GM19035 (cell line): ENCODE results near the gene ATP6AP1.
A peak's percentile ranks its signal among the peaks of the same experiment; 100 is the strongest.

Source experiments
- ATAC-seq: cut with Tn5 transposase; IDR thresholded peaks from one replicate; pipeline ENCODE4 v1.9.1; 2021; ENCODE audit not compliant: unreplicated experiment

ATP6AP1 gene

DNA sequence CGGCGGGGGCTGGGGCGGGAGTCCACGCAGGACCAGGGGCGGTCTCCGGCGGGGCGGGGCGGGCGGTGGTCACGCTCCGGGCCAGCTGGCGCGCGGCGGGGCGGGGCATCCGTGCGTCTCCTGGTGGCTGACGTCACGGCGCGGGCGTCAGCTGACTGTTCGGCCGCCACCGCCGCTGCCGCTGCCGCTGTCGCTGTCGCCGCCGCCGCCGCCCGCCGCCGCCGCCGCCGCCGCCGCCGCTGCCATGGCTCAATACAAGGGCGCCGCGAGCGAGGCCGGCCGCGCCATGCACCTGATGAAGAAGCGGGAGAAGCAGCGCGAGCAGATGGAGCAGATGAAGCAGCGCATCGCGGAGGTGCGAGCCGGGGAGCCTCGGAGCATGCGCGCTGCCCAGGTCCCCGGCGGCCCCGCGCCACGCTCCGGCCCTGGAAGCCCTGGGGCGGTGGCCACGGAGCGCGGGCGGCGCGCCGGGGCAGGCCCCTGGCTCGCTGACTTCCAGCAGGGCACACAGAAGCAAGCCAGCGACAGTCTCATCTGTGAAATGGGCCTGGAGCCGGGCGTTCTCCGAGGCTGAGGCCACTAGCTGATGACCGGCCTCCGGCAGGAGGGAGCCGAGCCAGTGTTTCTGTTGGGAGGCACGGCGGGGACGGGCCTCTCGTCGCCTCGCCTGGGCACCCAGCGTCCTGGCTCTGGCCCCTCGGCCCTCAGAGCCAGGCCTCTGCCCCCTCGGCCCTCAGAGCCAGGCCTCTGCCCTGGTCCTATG lies 15.7 kb downstream of the ATP6AP1 start, which contains the start of gene FAM50A:
TSS of gene FAM50A (plus strand) at position 150 of the 763 bp plus-strand sequence. CDS start at position 245, 95 bp downstream.
- ATAC-seq = peak; percentile 84

DNA sequence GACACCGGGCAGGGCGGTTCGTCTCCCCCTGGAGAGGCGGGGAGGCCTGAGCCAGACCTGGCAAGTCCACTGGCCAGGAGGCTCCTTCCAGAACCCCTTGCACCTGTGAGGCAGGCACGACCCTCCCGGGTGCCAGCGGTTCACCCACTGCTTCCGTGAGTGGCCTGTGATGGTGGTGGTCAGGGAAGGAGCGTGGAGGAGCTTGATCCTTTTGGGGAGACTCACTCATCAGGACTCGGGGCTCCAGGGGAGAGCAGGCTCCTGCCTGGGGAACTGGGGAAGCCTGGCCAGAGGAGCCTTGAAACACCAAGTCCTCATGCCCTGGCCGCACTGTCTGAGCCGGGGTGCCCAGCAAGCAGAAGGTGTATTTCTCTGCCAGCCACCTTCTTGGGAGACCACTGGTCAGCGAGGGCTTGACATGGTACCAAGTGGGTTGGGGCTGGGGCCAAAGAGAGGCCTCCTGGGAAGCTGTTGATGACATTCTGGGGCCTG lies 16.3 kb downstream of the ATP6AP1 start:
- ATAC-seq = no peak

DNA sequence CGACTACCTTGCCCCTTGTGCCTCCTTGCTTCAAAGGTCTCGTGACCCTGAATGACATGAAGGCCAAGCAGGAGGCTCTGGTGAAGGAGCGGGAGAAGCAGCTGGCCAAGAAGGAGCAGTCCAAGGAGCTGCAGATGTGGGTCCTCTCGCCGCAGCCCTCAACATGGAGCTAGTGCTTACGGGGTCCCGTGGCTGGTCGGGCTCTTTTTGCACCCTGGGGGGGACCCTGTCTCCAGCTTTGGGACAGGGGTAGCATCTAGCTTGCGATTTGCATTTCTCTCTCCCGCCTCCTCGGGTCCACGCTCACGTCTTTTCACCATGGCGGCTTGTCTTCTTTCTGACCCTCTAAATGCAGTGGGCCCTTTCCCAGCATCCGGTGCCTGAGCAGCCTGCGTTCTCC lies 17.3 kb downstream of the ATP6AP1 start:
- no peak for ATAC-seq

DNA sequence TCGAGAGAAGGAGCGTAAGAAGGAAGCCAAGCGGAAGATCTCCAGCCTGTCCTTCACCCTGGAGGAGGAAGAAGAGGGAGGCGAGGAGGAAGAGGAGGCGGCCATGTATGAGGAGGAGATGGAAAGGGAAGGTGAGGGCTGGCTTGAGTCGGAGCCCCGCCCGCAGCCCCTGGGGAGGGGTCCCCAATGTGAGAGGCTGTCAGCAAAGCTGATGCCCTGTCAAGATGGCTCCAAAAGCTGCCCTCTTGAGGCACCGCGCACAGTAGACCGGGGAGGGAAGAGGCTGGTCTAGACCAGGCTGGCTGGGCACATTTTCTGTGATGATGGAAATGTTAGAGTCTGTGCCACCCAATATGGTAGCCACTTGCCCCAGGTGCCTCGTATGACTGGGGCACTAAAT lies 18.0 kb downstream of the ATP6AP1 start:
- ATAC-seq = no peak

DNA sequence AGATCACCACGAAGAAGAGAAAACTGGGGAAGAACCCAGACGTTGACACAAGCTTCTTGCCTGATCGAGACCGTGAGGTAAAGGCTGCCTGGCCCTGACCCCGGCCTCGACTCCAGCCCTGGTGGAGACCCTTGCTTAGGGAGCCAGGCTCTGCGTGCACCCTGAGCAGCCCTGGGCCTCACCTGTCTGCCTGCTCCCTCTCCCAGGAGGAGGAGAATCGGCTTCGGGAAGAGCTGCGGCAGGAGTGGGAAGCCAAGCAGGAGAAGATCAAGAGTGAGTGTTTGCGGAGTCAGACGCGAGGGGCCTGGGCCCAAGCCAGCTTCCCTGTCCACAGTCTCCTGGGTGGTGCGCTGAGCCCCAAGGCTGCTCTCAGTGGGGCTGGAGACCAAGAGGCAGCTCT lies 20.0 kb downstream of the ATP6AP1 start:
- ATAC-seq = no peak

DNA sequence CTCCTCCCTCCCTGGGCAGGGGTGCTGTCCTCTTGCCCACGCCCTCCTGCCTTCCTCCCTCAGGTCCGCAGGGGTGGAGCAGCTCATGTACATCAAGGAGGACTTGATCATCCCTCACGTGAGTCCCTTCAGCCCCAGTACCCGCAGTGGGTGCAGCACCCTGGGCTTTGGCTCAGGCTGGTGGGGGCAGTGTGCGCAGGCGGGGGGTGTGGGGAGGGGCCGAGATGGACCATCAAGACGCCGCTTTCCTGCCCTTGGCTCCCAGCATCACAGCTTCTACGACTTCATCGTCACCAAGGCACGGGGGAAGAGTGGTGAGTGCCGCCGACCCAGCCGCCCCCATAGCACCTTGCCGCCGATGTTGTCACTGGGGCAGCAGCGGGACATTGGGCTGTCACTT lies 21.1 kb downstream of the ATP6AP1 start:
- no peak for ATAC-seq

DNA sequence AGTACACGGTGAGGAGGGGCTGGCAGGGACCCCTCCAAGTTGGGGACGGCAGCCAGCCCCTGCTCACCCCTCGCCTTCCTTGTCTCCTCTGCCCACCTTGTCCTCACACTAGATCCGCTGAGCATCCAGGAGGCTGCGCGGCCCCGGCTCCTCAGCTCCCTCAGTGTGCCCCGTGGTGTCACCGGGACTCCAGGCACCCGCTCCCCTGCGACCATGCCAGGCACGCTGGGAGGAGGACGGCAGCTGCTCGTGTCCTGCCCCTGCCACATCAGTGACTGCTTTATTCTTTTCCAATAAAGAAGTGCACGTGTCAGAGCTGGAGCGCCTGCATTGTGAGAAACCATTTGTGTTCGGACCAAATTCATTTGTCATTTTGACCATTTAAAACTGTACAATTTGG lies 21.8 kb downstream of the ATP6AP1 start:
- ATAC-seq = no peak

DNA sequence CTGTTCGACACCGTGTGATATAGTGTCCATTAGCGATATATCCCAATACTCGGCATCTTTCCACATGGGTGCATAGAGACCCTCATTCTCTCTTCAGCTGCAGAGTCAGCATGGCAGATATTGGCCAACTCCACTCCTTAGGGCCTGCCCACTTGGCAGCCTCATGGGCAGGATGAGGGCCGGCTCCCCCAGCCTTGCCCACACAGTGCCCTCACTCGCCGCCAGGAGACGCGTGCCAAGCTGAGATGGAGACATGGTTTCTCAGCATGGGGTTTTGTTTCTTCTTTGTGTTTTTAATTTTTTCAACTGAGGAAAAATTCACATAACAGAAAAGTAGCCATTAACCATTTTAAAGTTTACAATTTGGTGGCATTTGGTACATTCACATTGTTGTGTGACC lies 24.3 kb downstream of the ATP6AP1 start:
- no peak for ATAC-seq

DNA sequence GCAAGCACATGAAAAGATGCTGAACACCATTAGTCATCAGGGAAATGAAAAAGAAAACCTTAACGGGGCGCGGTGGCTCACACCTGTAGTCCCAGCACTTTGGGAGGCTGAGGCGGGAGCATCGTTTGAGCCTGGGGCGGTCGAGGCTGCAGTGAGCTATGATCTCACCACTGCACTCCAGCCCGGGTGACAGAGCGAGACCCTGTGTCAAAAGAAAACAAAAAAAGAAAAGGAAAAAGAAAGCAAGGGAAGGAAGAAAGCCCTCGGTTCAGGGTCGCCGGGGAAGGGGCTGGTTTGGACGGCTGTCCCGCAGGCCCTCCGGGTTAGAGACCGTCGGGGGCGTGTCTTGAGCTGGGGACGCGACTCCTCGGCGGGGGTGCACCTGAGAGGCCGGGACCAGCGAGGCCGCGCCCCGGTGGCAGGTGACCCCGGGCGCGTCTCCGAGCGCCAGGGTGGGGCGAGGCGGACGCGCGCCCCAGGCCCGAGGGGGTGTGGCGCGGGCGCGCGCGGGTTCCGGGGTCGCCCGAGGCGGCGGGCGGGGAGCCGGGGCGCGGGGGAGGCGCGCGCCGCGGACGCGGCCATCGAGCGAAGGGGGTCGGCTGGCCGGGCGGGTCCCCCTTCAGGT lies 29.1 kb downstream of the ATP6AP1 start:
- peak; percentile 57 for ATAC-seq

DNA sequence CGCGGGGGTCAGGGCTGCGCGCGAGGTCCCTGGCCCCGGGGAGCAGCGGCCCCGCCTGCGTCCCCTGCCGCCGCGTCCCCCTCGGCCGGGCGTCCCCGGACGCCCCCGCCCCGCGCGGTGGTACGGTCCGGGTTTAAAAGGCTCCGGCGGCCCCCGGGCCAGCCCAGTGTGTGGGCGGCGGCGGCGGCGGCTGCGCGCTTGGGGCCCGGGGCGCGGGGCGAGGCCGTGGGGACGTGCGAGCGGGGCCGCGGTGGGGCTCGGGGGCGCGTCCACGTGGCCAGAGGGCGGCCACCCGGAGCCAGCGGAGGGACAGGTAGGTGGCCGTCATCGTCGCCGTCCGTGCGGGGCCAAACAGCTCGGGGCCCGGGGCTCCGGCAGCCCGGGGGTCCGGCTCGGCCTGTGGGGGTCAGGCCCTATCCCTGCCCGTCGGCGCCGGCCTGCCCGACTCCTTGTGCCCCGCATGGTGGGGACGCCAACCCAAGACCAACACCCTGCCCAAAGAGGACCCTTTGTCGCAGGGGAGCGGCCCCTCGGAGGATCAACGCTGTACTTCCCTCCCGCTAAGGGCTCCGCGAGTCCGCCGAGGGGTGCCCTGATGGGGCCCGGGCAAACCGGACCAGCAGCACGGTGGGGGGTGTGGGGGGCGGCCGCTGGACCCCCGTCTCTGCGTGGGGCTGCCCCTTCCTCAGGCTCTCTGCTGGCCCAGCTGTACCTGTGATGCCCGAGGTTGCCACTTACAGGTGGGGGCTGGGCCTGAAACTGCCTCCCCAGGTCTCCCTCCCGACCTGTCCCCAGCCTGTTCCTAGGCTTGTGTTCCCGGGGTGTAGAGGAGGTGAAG lies 29.9 kb downstream of the ATP6AP1 start, which contains the start of gene PLXNA3:
TSS of gene PLXNA3 (plus strand) at position 166 of the 838 bp plus-strand sequence. CDS start 1,903 bp downstream, outside the sequence.
- ATAC-seq = peak; percentile 60

DNA sequence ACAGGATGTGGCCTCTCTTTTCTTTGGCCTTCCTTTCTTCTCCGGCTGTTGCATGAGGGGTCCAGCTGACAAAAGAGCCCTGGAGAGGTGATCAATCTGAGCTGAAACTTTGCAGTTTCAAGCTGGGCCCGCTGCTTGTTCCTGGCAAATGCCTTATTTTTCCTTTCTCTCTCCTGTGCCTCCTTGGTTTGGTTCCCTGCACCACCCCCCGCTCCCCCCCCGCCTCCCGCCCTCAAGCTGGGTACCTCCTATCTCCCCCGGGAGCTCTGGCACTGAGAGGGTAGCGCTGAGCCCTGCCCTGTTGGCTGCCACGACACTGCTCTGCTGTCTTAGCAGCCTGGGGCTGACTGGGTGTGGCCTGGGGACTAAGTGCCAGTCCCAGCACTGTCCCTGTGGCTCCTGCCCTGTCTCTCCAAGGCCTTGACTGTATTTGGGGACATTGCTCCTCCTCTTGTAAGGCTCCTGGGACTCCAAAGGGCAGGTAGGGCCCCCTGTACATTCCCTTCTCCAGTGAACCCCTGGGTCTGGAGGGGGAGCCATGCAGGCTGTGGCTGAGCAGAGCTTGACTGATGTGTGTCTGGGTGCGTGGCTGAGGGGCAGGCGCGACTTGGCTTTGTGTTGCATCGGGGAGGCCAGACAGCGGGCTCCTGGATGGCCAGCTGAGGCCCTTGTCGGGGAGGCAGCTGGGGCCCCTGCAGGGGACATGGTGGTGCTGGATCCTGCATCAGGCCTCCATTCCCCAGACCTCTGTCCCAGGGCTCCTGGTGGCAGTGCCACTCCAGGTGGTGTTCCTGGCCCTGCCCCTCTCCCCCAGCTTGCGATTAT lies 30.7 kb downstream of the ATP6AP1 start:
- ATAC-seq = no peak

DNA sequence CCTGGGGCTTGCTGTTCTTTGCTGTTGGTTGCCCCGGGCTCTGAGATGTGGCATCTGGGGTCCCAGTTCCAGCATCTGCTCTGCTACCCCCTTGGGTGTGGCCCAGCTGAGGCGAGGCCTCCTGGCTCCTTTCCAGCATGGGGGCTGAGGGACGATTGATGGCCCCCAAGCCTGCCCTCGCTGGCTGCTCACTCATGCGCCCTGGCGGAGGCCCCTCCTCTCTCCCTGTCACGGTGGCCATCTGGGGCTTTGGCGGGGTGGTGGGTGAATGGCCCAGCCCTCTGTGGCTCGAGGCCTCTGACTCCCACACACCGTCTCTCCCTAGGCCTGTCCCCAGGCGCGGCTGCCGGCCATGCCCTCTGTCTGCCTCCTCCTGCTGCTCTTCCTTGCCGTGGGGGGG lies 31.4 kb downstream of the ATP6AP1 start:
- no peak for ATAC-seq

DNA sequence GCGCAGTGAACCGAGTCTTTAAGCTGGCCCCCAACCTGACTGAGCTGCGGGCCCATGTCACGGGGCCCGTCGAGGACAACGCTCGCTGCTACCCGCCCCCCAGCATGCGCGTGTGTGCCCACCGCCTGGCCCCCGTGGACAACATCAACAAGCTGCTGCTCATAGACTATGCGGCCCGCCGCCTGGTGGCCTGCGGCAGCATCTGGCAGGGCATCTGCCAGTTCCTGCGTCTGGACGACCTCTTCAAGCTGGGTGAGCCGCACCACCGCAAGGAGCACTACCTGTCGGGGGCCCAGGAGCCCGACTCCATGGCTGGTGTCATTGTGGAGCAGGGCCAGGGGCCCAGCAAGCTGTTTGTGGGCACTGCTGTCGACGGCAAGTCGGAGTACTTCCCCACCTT lies 31.8 kb downstream of the ATP6AP1 start:
- no peak for ATAC-seq

DNA sequence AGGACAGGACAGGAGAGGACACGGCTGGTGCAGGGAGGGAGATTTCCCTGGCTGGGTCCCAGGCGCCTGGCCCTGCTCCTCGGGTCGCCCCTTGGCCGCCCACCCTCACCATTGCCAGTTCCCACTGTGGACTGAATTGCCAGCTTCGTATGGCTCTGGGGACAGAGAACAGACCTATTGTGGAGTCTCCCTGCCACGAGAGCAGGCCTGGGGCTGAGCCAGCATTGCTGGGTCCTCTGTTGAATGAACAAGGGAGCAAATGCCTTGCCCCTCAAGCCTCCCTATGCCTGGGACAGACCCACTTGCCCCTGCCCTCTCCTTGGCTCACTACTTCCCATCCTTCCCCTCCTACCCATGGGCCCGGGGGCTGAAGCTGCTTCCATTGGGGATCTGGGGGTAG lies 33.9 kb downstream of the ATP6AP1 start:
- no peak for ATAC-seq

DNA sequence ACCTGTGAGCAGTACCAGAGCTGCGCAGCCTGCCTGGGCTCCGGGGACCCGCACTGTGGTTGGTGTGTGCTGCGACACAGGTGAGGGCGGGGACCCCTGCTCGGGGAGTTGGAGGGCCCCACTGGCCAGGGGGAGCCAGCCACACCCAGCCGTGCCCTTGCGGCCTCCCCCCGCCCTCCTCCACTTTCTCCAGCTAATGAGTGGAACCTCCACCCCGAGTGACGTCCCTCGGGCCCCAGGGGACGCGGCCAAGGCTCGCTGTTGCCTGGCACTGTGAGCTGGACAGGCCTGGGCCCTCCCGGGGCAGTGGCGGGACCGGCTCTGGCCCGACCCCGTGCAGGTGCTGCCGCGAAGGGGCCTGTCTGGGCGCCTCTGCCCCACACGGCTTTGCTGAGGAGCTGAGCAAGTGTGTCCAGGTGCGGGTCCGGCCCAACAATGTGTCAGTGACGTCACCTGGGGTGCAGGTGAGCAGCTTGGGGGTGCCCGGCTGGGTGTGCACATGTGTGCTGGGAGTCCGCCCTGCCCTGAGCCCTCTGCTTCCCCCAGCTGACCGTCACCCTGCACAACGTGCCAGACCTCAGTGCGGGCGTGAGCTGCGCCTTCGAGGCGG lies 35.2 kb downstream of the ATP6AP1 start:
- no peak for ATAC-seq

DNA sequence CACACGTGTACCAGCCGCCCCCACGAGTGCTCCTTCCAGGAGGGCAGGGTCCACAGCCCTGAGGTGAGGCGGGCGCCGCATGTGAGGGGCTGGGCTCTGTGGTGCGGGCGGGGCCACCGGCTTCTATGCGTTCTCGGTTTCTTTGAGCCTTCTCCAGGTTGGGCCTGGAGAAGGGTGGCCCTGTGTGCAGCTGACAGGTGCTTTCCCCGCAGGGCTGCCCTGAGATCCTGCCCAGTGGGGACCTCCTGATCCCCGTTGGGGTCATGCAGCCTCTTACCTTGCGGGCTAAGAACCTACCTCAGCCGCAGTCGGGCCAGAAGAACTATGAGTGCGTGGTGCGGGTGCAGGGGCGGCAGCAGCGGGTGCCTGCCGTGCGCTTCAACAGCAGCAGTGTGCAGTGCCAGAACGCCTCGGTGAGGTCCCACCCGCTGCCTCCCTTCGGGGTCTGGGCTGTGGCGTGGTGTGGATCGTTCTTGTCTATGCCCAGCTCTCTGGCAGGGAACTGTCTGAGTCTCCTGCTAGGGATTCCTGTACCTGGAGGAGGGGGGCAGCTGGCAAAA lies 36.4 kb downstream of the ATP6AP1 start:
- no peak for ATAC-seq

DNA sequence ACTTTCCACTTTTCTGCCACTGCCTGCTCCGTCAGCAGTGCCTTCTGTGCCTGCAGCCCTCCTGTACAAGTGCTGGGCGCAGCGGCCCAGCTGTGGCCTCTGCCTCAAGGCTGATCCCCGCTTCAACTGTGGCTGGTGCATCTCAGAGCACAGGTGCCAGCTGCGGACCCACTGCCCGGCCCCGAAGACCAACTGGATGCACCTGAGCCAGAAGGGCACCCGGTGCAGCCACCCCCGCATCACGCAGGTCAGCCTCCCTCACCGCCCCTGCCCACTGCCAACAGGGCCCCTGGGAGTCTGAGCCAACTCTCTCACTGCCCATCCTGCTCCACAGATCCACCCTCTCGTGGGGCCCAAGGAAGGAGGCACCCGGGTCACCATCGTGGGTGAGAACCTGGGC lies 37.1 kb downstream of the ATP6AP1 start:
- ATAC-seq = no peak

DNA sequence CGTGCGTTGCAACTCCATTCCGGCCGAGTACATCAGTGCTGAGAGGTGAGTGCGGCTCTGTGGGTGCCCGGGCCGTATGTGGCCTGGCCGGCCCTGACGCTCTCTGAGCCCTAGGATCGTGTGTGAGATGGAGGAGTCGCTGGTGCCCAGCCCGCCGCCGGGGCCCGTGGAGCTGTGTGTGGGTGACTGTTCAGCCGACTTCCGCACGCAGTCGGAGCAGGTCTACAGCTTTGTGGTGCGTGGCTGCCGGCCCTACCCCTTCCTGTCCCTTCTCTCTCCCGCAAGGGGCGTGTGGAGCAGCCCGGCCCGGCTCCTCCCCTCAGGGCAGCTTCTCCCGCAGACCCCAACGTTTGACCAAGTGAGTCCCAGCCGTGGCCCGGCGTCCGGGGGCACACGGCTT lies 37.6 kb downstream of the ATP6AP1 start:
- ATAC-seq = no peak

DNA sequence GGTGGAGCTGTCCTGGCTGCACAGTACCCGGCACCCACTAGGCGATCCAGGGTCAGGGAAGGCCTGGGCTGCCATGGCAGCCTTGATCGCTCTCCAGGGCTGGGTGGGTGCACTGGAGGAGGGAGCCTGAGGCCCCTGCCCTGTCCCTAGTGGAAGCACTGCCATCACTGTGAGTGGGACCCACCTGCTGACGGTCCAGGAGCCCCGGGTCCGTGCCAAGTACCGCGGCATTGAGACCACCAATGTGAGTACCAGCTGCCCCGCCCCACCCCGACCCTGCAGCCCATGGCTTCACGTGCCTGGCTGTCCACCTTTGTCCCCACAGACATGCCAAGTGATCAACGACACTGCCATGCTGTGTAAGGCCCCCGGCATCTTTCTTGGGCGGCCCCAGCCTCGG lies 38.4 kb downstream of the ATP6AP1 start:
- ATAC-seq = no peak

DNA sequence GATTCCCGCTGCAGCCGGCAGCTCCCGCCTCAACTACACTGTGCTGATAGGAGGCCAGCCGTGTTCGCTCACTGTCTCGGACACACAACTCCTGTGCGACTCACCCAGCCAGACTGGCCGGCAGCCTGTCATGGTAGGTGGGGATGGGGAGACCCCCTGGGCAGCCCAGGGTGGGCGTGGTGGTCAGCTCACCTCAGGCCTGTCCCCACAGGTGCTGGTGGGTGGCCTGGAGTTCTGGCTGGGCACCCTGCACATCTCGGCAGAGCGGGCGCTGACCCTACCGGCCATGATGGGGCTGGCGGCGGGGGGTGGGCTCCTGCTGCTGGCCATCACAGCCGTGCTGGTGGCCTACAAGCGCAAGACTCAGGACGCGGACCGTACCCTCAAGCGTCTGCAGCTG lies 39.1 kb downstream of the ATP6AP1 start:
- no peak for ATAC-seq
